ENCODE results near the gene CRYAB. TPM values are rescaled to one million over a fixed set of nuclear protein-coding genes. Genes with fewer than 3 reads are reported as not detected.

Gene CRYAB
- total and polyA plus RNA-seq, 8 donors = 28.4 to 207 (median 80.7) TPM

- H3K9me3 ChIP-seq = no peaks in the 10 kb centered on the region
- H3K4me3 ChIP-seq = peak overlapping the region; percentile 52 to 70 (median 60)
- TF ChIP-seq EP300 (IDR thresholded peaks at IDR 0.05) = no peak
- TF ChIP-seq POLR2AphosphoS5 (IDR thresholded peaks at IDR 0.05) = no peak
- no peak for TF ChIP-seq POLR2A (IDR thresholded peaks at IDR 0.05)
- H3K27ac ChIP-seq = peak overlapping the region; percentile 85 to 97 (median 95)
- peaks cover 6 to 20% (median 19%) of the 10 kb centered on the region in 4 donors for H3K4me1 ChIP-seq
- intact Hi-C loops (cut with DNase I; ENCODE audit: low total_unique reads) = no loop called here
- H3K27me3 ChIP-seq = no peaks in the 10 kb centered on the region
- no peak for DNase-seq
- whole genome bisulfite sequencing, 5 donors = 21 to 42% (median 29%) methylated on average over 6 of the region's 6 CpGs
- peaks cover 2 to 30% (median 20%) of the 10 kb centered on the region in 4 donors for H3K36me3 ChIP-seq
Measured at GRCh38 chr11:111879637-111879960, 32.0 kb downstream of the CRYAB start.

DNA sequence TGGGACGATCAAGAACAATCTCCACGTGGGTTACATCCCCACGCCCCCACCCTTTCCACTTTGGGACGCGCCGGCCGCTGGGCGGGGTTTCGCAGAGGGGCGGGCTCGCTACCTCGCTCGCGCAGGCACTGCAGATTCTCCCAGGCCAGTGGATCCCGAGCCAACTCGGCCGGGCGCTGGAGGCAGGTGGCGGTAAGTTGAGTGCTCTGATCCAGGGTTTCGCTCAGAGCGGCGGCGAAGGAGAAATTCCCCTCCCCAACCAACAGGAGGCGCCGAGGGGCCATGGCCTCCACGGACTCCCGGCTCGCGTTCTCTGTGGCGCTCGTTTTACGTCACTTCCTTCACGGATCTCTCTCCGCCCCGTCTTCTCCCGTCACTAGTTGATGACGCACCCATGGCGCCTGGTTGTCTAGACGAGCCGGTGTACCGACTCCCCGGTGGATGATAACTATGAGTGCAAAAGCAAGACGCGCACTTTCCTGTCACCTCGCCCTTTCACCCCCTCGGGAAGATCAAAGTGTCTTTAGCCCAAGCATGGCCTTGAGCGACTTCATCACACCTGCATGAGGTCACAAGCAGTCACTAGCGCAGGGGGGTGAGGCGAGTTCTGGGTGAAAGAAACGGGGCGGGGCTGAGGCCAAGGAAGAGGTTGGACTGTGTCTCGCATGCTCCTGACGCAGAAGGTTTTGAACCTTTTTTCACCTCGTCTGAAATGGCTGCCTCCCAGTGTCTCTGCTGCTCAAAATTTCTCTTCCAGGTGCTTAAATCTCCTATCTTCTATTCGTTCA is 32.5 kb downstream of the CRYAB start, which contains the start of the genes CFAP68 and FDXACB1:
Gene CFAP68, plus strand, starts transcription at position 693 of the 788 bp plus-strand sequence. Its CDS starts 20 bp downstream, at position 713.
Gene FDXACB1, minus strand, starts transcription at position 317 of the 788 bp plus-strand sequence. Its CDS starts 33 bp downstream, at position 284.
- TF ChIP-seq POLR2A (IDR thresholded peaks at IDR 0.05) (no peak), EP300 (IDR thresholded peaks at IDR 0.05) (peak; percentile 92), POLR2AphosphoS5 (IDR thresholded peaks at IDR 0.05) (peak; percentile 77 to 90 (median 84)), CTCF (IDR thresholded peaks at IDR 0.05) (peak in 6 of 7 experiments; percentile 87 to 99 (median 96))
- no peaks in the 10 kb centered on the region for H3K27me3 ChIP-seq
- H3K4me3 ChIP-seq = peak within 1 kb of the TSS; percentile 52 to 70 (median 60)
- peak; percentile 97 to 99 for DNase-seq
- intact Hi-C loops (cut with DNase I; ENCODE audit: low total_unique reads) = no loop called here
- 0% methylated on average over 22 to 55 of the region's 55 CpGs for WGBS, 5 donors
- H3K9me3 ChIP-seq = no peaks in the 10 kb centered on the region
- H3K4me1 ChIP-seq = peaks cover 6 to 20% (median 19%) of the 10 kb centered on the region in 4 donors
- peaks cover 2 to 28% (median 18%) of the 10 kb centered on the region in 4 donors for H3K36me3 ChIP-seq
- peak within 1 kb of the TSS; percentile 85 to 97 (median 95) for H3K27ac ChIP-seq

- peaks cover 6 to 20% (median 19%) of the 10 kb centered on the region in 4 donors for H3K4me1 ChIP-seq
- intact Hi-C loops (cut with DNase I; ENCODE audit: low total_unique reads) = no loop called here
- 0 to 1% (median 0%) methylated on average over 13 of the region's 13 CpGs for WGBS, 5 donors
- peak overlapping the region; percentile 52 to 70 (median 60) for H3K4me3 ChIP-seq
- peak overlapping the region; percentile 85 to 97 (median 95) for H3K27ac ChIP-seq
- TF ChIP-seq CTCF (IDR thresholded peaks at IDR 0.05) (no peak), POLR2AphosphoS5 (IDR thresholded peaks at IDR 0.05) (no peak), POLR2A (IDR thresholded peaks at IDR 0.05) (no peak), EP300 (IDR thresholded peaks at IDR 0.05) (no peak)
- peaks cover 2 to 21% (median 14%) of the 10 kb centered on the region in 4 donors for H3K36me3 ChIP-seq
- DNase-seq = no peak
- H3K27me3 ChIP-seq = no peaks in the 10 kb centered on the region
- no peaks in the 10 kb centered on the region for H3K9me3 ChIP-seq
Measured at GRCh38 chr11:111878385-111878848, 33.2 kb downstream of the CRYAB start.

- intact Hi-C loops (cut with DNase I; ENCODE audit: low total_unique reads) = no loop called here
- peak in 1 of 2 donors; percentile 12 for DNase-seq
- peaks cover 4 to 32% (median 18%) of the 10 kb centered on the region in 4 donors for H3K4me1 ChIP-seq
- 53 to 62% (median 56%) methylated on average over 5 of the region's 5 CpGs for WGBS, 5 donors
- TF ChIP-seq EP300 (IDR thresholded peaks at IDR 0.05) (no peak), POLR2AphosphoS5 (IDR thresholded peaks at IDR 0.05) (no peak), POLR2A (IDR thresholded peaks at IDR 0.05) (no peak)
- no peaks in the 10 kb centered on the region for H3K9me3 ChIP-seq
- peak overlapping the region; percentile 84 to 97 (median 90) for H3K27ac ChIP-seq
- H3K4me3 ChIP-seq = peak overlapping the region; percentile 73 to 97 (median 95)
- H3K27me3 ChIP-seq = no peaks in the 10 kb centered on the region
- H3K36me3 ChIP-seq = peaks cover 11 to 38% (median 32%) of the 10 kb centered on the region in 4 donors
Measured at GRCh38 chr11:111871693-111872161, 39.8 kb downstream of the CRYAB start.

Data from stomach (tissue), 9 donors.